Measurements from ENCODE around the gene BLACAT1.

The BLACAT1 gene

DNA sequence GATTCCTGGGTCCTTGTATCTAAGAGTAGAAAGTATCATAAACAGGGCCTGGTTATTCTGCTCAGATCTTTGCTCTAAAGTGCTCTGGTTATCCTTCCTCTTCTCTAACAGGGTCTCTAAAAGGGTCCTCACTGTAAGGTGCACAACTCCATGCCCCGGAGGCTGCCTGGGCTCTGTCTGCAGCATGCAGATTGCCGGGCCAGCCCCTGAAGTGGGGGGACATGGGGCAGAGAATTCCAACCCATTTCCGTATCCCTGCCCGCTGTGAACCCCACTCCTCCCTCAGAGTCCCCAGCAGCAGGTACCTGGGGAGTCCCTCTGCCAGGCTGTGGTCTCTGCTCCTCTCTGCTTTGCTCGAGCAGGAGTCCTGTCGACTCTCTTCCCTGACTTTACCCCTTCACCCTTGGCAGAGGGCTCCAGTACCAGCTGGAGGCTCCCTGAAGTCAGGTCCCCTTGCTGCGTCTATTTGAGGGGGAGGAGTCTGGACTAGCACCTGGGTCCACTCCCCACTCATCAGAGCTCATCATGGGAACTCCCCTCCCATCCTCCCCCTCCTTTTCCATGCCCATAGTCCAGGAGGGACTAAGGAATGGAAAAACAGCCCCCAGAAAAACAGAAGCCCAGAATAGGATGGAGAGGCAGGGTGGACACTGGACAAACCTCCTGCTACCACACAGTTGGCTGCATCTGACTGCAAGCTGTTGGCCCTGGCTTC lies 12.1 kb downstream of the BLACAT1 start:
- Histone ChIP-seq H3K4me3 (replicated peaks; ENCODE audit: low read depth, low read length) (no peak overlapping the region), H3K27me3 (replicated peaks; ENCODE audit: control insufficient read depth, insufficient read depth, low read length) (no peaks in the 10 kb centered on the region), H3K36me3 (ENCODE audit: control insufficient read depth, insufficient read depth, low read length) (no peaks in the 10 kb centered on the region)
- TF ChIP-seq CTCF (IDR thresholded peaks at IDR 0.05; ENCODE audit: insufficient read depth, low read length, poor library complexity, severe bottlenecking), result no peak
- no peak for DNase-seq (ENCODE audit: extremely low read depth, insufficient read length)

DNA sequence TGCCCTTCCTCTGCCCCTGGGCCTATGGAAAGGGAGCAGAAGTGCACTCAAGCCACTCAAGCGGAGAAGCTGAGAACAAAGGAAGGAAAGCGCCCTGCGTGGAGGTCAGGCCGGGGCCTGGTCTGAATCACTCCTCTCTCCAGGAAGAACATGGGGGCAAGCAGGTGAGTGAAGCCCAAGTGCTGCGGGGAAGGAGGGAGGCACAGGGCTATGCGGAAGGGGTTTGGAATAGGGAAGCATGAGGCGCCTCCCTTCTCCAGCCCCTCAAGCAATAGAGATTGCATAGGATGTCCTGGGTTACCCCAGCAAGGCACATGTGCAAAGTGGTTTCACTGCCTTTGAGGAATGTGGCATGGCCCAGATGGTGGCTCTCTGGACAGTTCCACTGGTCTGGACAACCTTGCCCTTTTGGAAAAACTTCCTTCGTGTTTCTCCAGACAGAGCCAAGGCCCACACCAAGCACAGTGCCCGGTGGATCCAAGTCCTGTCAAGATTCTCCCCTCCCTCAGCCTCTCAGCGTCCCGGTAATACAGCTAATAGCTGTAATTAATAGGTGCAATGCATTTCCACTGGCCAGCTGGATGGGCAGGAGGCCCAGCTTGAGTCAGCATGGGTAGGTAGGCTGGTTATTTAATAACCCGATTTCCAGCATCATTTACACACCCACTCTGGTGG lies 13.7 kb downstream of the BLACAT1 start:
- H3K4me3 ChIP-seq (replicated peaks; ENCODE audit: low read depth, low read length), result no peak overlapping the region
- no peak for DNase-seq (ENCODE audit: extremely low read depth, insufficient read length)
- no peaks in the 10 kb centered on the region for H3K36me3 ChIP-seq (ENCODE audit: control insufficient read depth, insufficient read depth, low read length)
- TF ChIP-seq CTCF (IDR thresholded peaks at IDR 0.05; ENCODE audit: insufficient read depth, low read length, poor library complexity, severe bottlenecking), result no peak
- H3K27me3 ChIP-seq (replicated peaks; ENCODE audit: control insufficient read depth, insufficient read depth, low read length), result no peaks in the 10 kb centered on the region

DNA sequence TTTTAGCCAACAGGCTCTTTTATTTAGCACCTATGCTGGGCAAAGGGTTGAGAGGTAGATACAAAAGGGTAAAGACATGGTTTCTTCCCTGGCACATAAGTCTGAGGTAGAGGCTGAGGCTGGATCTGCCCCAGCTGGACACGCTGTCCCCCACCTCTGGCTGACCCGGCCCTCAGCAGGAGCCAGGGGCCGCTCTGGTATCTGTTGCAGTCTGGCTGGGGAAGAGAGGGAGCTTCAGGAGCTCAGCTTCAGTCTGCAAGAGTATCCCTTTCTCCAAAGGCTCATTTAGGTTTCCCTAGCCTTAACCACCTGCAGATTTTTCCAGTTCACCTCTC lies 14.2 kb downstream of the BLACAT1 start:
- no peaks in the 10 kb centered on the region for H3K36me3 ChIP-seq (ENCODE audit: control insufficient read depth, insufficient read depth, low read length)
- no peak for DNase-seq (ENCODE audit: extremely low read depth, insufficient read length)
- TF ChIP-seq CTCF (IDR thresholded peaks at IDR 0.05; ENCODE audit: insufficient read depth, low read length, poor library complexity, severe bottlenecking), result no peak
- no peaks in the 10 kb centered on the region for H3K27me3 ChIP-seq (replicated peaks; ENCODE audit: control insufficient read depth, insufficient read depth, low read length)
- no peak overlapping the region for H3K4me3 ChIP-seq (replicated peaks; ENCODE audit: low read depth, low read length)

GRCh38 chr1:205441318-205441633 lies 14.6 kb downstream of the BLACAT1 start:
- Histone ChIP-seq H3K36me3 (ENCODE audit: control insufficient read depth, insufficient read depth, low read length) (no peaks in the 10 kb centered on the region), H3K27me3 (replicated peaks; ENCODE audit: control insufficient read depth, insufficient read depth, low read length) (no peaks in the 10 kb centered on the region), H3K4me3 (replicated peaks; ENCODE audit: low read depth, low read length) (no peak overlapping the region)
- TF ChIP-seq CTCF (IDR thresholded peaks at IDR 0.05; ENCODE audit: insufficient read depth, low read length, poor library complexity, severe bottlenecking), result no peak
- no peak for DNase-seq (ENCODE audit: extremely low read depth, insufficient read length)

- no peak for TF ChIP-seq CTCF (IDR thresholded peaks at IDR 0.05; ENCODE audit: insufficient read depth, low read length, poor library complexity, severe bottlenecking)
- Histone ChIP-seq H3K27me3 (replicated peaks; ENCODE audit: control insufficient read depth, insufficient read depth, low read length) (no peaks in the 10 kb centered on the region), H3K36me3 (ENCODE audit: control insufficient read depth, insufficient read depth, low read length) (no peaks in the 10 kb centered on the region), H3K4me3 (replicated peaks; ENCODE audit: low read depth, low read length) (no peak overlapping the region)
- peak; percentile 63 for DNase-seq (ENCODE audit: extremely low read depth, insufficient read length)
Measured at GRCh38 chr1:205440476-205441317, 15.1 kb downstream of the BLACAT1 start.

Measured in GM06990 (cell line).